Activated CD8-positive, alpha-beta T cell treated with anti-CD3 and anti-CD28 coated beads, Interleukin-2, amount 10 ng/mL, durations not matched to agents 7 days and 5 days (primary cell): ENCODE measurements around the gene NOL4L. TPM values are rescaled to one million over a fixed set of nuclear protein-coding genes. Genes with fewer than 3 reads are reported as not detected.
"Not testable (repeated sequence)": the region's sequence is repeated elsewhere in the genome, so short reads cannot be mapped to it uniquely, and the experiment has no call there.

ENCODE experiments used
- ATAC-seq: fragments of 150-1000 bp; cut with Tn5 transposase; one replicate; pipeline ENCODE4 v1.10.0; 2021; ENCODE audit warnings: moderate library complexity
- CTCF ChIA-PET: fragments of 350-600 bp; sonication (Branson Sonifier 250); formaldehyde crosslinking; loops from one replicate; lab custom pipeline; 2021; ENCODE audit warnings: antibody characterized with exemption; lab: Charles Lee
- POLR2A ChIA-PET: fragments of 350-600 bp; sonication (Branson Sonifier 250); formaldehyde crosslinking; loops from one replicate; lab custom pipeline; 2021; ENCODE audit warnings: antibody characterized with exemption; lab: Charles Lee
- DNase-seq: peaks from one replicate; pipeline ENCODE4 v3.0.0-alpha.2; 2020
- H3K27ac Mint-ChIP-seq: one replicate; pipeline ENCODE4 v1.8.0; 2021; ENCODE audit warnings: mild to moderate bottlenecking, mixed read lengths
- H3K27me3 Mint-ChIP-seq: one replicate; pipeline ENCODE4 v1.8.0; 2021; ENCODE audit warnings: low read depth, mixed read lengths
- H3K36me3 Mint-ChIP-seq: one replicate; pipeline ENCODE4 v1.8.0; 2021; ENCODE audit warnings: low read depth, mixed read lengths
- H3K4me1 Mint-ChIP-seq: one replicate; pipeline ENCODE4 v1.8.0; 2021; ENCODE audit warnings: low read depth, mixed read lengths
- H3K4me3 Mint-ChIP-seq: one replicate; pipeline ENCODE4 v1.8.0; 2021; ENCODE audit warnings: mild to moderate bottlenecking, mixed read lengths
- H3K9me3 Mint-ChIP-seq: one replicate; pipeline ENCODE4 v1.8.0; 2022; ENCODE audit warnings: mixed read lengths; ENCODE audit not compliant: insufficient read depth
- total RNA-seq, 2 experiments: library from RNA; stranded (reverse); gene quantifications; one replicate each; pipeline ENCODE4 v1.2.3, GENCODE V29; 2021

The NOL4L gene
- total RNA-seq, 2 experiments from 2014 or later, result 22.2 to 24.5 TPM

- Mint-ChIP-seq H3K36me3 (peaks cover 27% of the 10 kb centered on the region), H3K4me1 (peaks cover 46% of the 10 kb centered on the region), H3K9me3 (no peaks in the 10 kb centered on the region), H3K4me3 (no peak overlapping the region), H3K27me3 (no peaks in the 10 kb centered on the region), H3K27ac (no peak overlapping the region)
- ChIA-PET POLR2A (no interaction called here), CTCF (interaction anchor here (0.6 to 1.8 kb wide), 2 partner anchors 20 to 31 kb away, joined by 3 to 4 read pairs; no protein-coding TSS in a partner anchor)
- DNase-seq (no peak), ATAC-seq (no peak)
Observed at GRCh38 chr20:32411955-32412706, 173.0 kb downstream of the NOL4L start.

GRCh38 chr20:32407131-32407750 lies 177.9 kb downstream of the NOL4L start:
- peak; percentile 72 for DNase-seq
- not testable (repeated sequence) for H3K9me3 Mint-ChIP-seq, H3K27me3 Mint-ChIP-seq
- ATAC-seq, result peak; percentile 96
- peak overlapping the region; percentile 52 for H3K4me3 Mint-ChIP-seq
- POLR2A ChIA-PET, result interaction anchor here (0.7 kb wide), 1 partner anchor 12 kb away, joined by 4 read pairs; no protein-coding TSS in a partner anchor
- CTCF ChIA-PET, result interaction anchor here (0.7 kb wide), 1 partner anchor 47 kb away, joined by 3 read pairs; no protein-coding TSS in a partner anchor
- peaks cover 28% of the 10 kb centered on the region for H3K4me1 Mint-ChIP-seq
- H3K36me3 Mint-ChIP-seq, result peaks cover 23% of the 10 kb centered on the region
- H3K27ac Mint-ChIP-seq, result peak overlapping the region; percentile 83

GRCh38 chr20:32406701-32407100 lies 178.4 kb downstream of the NOL4L start:
- POLR2A ChIA-PET, result interaction anchor here (0.7 to 0.9 kb wide), 2 partner anchors 11 to 121 kb away, joined by 3 to 4 read pairs; no protein-coding TSS in a partner anchor
- ATAC-seq (no peak), DNase-seq (no peak)
- H3K36me3 Mint-ChIP-seq, result peaks cover 22% of the 10 kb centered on the region
- peak overlapping the region; percentile 83 for H3K27ac Mint-ChIP-seq
- H3K9me3 Mint-ChIP-seq, result no peaks in the 10 kb centered on the region
- CTCF ChIA-PET, result interaction anchor here (1.6 kb wide), 1 partner anchor 246 kb away, joined by 4 read pairs; no protein-coding TSS in a partner anchor
- peaks cover 22% of the 10 kb centered on the region for H3K4me1 Mint-ChIP-seq
- H3K27me3 Mint-ChIP-seq, result no peaks in the 10 kb centered on the region
- no peak overlapping the region for H3K4me3 Mint-ChIP-seq

GRCh38 chr20:32404017-32404416 lies 181.1 kb downstream of the NOL4L start:
- ChIA-PET CTCF (no interaction called here), POLR2A (no interaction called here)
- no peaks in the 10 kb centered on the region for H3K9me3 Mint-ChIP-seq
- ATAC-seq (no peak), DNase-seq (no peak)
- no peak overlapping the region for H3K27ac Mint-ChIP-seq
- peaks cover 41% of the 10 kb centered on the region for H3K36me3 Mint-ChIP-seq
- H3K4me1 Mint-ChIP-seq, result peaks cover 29% of the 10 kb centered on the region
- H3K4me3 Mint-ChIP-seq, result no peak overlapping the region
- no peaks in the 10 kb centered on the region for H3K27me3 Mint-ChIP-seq

GRCh38 chr20:32400476-32400875 lies 184.7 kb downstream of the NOL4L start:
- ChIA-PET POLR2A (no interaction called here), CTCF (no interaction called here)
- Mint-ChIP-seq H3K4me3 (no peak overlapping the region), H3K27me3 (no peaks in the 10 kb centered on the region), H3K27ac (no peak overlapping the region), H3K4me1 (peaks cover 17% of the 10 kb centered on the region), H3K9me3 (no peaks in the 10 kb centered on the region), H3K36me3 (peaks cover 42% of the 10 kb centered on the region)
- ATAC-seq, result no peak
- DNase-seq, result no peak

GRCh38 chr20:32397567-32398084 lies 187.5 kb downstream of the NOL4L start:
- H3K27ac Mint-ChIP-seq, result no peak overlapping the region
- H3K27me3 Mint-ChIP-seq, result no peaks in the 10 kb centered on the region
- no peak for DNase-seq
- H3K4me1 Mint-ChIP-seq, result peaks cover 24% of the 10 kb centered on the region
- ATAC-seq, result no peak
- peaks cover 5% of the 10 kb centered on the region for H3K9me3 Mint-ChIP-seq
- ChIA-PET POLR2A (no interaction called here), CTCF (no interaction called here)
- peaks cover 56% of the 10 kb centered on the region for H3K36me3 Mint-ChIP-seq
- no peak overlapping the region for H3K4me3 Mint-ChIP-seq

- Mint-ChIP-seq H3K27ac (no peak overlapping the region), H3K27me3 (no peaks in the 10 kb centered on the region), H3K36me3 (peaks cover 52% of the 10 kb centered on the region), H3K4me1 (peaks cover 24% of the 10 kb centered on the region), H3K9me3 (peaks cover 5% of the 10 kb centered on the region), H3K4me3 (no peak overlapping the region)
- CTCF ChIA-PET, result interaction anchor here (0.7 to 1.2 kb wide), 2 partner anchors 8 to 16 kb away, joined by 3 to 4 read pairs; no protein-coding TSS in a partner anchor
- ATAC-seq, result no peak
- POLR2A ChIA-PET, result no interaction called here
- no peak for DNase-seq
Observed at GRCh38 chr20:32396646-32397160, 188.4 kb downstream of the NOL4L start.

- POLR2A ChIA-PET, result interaction anchor here (0.8 kb wide), 1 partner anchor 12 kb away, joined by 4 read pairs; no protein-coding TSS in a partner anchor
- Mint-ChIP-seq H3K36me3 (peaks cover 53% of the 10 kb centered on the region), H3K9me3 (peaks cover 5% of the 10 kb centered on the region), H3K27me3 (no peaks in the 10 kb centered on the region), H3K27ac (no peak overlapping the region), H3K4me1 (peaks cover 27% of the 10 kb centered on the region), H3K4me3 (no peak overlapping the region)
- ATAC-seq (no peak), DNase-seq (no peak)
- CTCF ChIA-PET, result interaction anchor here (1.1 kb wide), 1 partner anchor 9 kb away, joined by 3 read pairs; no protein-coding TSS in a partner anchor
Observed at GRCh38 chr20:32395066-32395465, 190.1 kb downstream of the NOL4L start.

Other genes starting within 250 kb of the NOL4L start
- gene ASXL1, start 227.0 kb downstream of the NOL4L start, total RNA-seq, result 10 to 100 TPM; 91.7 to 97.4 TPM
- gene C20orf203, start 88.6 kb upstream of the NOL4L start, total RNA-seq, result under 1 TPM; 0.16 to 0.21 TPM
- 10 to 100 TPM; 65.5 to 68.4 TPM for gene COMMD7, start 158.1 kb upstream of the NOL4L start, total RNA-seq
- gene DNMT3B, start 177.1 kb upstream of the NOL4L start, total RNA-seq, result 10 to 100 TPM in 1 of 2 experiments, 1 to 10 TPM in 1; 9.0 to 10.0 TPM
- 100 to 1,000 TPM; 137 to 142 TPM for gene MAPRE1, start 234.6 kb upstream of the NOL4L start, total RNA-seq